ENCODE measurements around the gene ADAMTS10. TPM values are rescaled to one million over a fixed set of nuclear protein-coding genes. Genes with fewer than 3 reads are reported as not detected.

The ADAMTS10 gene
- total RNA-seq, 4 donors from 2014 or later, result 7.6 to 20.9 (median 14.7) TPM

GRCh38 chr19:8536282-8536681, 74.2 kb downstream of the ADAMTS10 start:
- Histone ChIP-seq H3K27ac (no peak overlapping the region), H3K9me3 (no peaks in the 10 kb centered on the region), H3K27me3 (no peaks in the 10 kb centered on the region), H3K36me3 (no peaks in the 10 kb centered on the region), H3K4me1 (no peaks in the 10 kb centered on the region), H3K4me3 (replicated peaks in 1 of 3) (no peak overlapping the region)
- intact Hi-C loops (cut with DNase I), result no loop called here
- TF ChIP-seq POLR2A (IDR thresholded peaks at IDR 0.05), result no peak
- TF ChIP-seq, protein P1, sequence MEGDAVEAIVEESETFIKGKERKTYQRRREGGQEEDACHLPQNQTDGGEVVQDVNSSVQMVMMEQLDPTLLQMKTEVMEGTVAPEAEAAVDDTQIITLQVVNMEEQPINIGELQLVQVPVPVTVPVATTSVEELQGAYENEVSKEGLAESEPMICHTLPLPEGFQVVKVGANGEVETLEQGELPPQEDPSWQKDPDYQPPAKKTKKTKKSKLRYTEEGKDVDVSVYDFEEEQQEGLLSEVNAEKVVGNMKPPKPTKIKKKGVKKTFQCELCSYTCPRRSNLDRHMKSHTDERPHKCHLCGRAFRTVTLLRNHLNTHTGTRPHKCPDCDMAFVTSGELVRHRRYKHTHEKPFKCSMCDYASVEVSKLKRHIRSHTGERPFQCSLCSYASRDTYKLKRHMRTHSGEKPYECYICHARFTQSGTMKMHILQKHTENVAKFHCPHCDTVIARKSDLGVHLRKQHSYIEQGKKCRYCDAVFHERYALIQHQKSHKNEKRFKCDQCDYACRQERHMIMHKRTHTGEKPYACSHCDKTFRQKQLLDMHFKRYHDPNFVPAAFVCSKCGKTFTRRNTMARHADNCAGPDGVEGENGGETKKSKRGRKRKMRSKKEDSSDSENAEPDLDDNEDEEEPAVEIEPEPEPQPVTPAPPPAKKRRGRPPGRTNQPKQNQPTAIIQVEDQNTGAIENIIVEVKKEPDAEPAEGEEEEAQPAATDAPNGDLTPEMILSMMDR (IDR thresholded peaks at IDR 0.05), result no peak
- 76 to 80% methylated on average over 17 to 22 of the region's 22 CpGs for WGBS, 2 donors
- no peak for DNase-seq

DNA sequence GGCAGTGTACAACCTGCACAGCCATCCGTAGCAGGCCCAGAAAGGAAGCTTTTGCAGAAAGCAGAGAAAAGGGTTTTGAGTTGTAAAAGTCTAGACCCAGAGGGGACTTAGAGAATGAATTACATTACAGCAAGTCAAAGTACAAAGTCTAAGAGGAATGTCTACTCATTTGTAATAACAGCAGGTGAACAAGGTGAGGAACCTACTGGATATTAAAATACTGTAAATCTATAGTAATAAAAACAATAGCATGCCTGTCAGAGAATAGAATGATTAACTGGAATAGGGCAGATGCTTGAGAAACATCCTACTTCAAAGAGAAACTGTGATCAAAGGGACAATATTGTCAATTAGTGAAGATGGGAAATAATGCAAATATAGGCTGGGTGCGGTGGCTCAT, 78.3 kb downstream of the ADAMTS10 start:
- Histone ChIP-seq H3K9me3 (no peaks in the 10 kb centered on the region), H3K4me3 (replicated peaks in 1 of 3) (no peak overlapping the region), H3K4me1 (peaks cover 0 to 19% of the 10 kb centered on the region in 2 donors), H3K27me3 (no peaks in the 10 kb centered on the region), H3K36me3 (no peaks in the 10 kb centered on the region), H3K27ac (no peak overlapping the region)
- no peak for DNase-seq
- WGBS, 2 donors, result 76 to 86% methylated on average over 2 of the region's 2 CpGs
- TF ChIP-seq, protein P1 (IDR thresholded peaks at IDR 0.05), result no peak
- TF ChIP-seq POLR2A (IDR thresholded peaks at IDR 0.05), result no peak
- intact Hi-C loops (cut with DNase I), result no loop called here

DNA sequence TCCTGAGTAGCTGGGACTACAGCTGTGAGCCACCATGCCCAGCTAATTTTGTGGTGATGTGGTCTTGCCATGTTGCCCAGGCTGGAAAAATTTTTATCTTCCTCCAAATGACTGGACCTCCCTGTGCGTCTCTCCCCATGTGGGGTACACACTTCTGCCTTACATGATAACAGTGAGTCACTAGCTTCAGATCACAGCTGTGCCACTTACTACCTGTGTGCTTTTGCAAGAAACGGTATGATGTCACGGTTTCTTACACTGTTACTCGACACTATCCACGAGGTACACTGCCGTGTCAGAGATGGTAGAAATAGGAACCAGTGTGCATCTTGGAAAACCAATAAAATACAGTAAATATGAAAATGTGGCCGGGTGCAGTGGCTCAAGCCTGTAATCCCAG, 79.0 kb downstream of the ADAMTS10 start:
- intact Hi-C loops (cut with DNase I), result no loop called here
- DNase-seq, result no peak
- no peaks in the 10 kb centered on the region for H3K9me3 ChIP-seq
- H3K36me3 ChIP-seq, result no peaks in the 10 kb centered on the region
- H3K4me1 ChIP-seq, result peaks cover 4 to 25% of the 10 kb centered on the region in 2 donors
- no peak overlapping the region for H3K4me3 ChIP-seq (replicated peaks in 1 of 3)
- WGBS, 2 donors, result 88 to 93% methylated on average over 7 of the region's 7 CpGs
- no peak overlapping the region for H3K27ac ChIP-seq
- TF ChIP-seq, protein P1 (IDR thresholded peaks at IDR 0.05), result no peak
- no peaks in the 10 kb centered on the region for H3K27me3 ChIP-seq

Other genes starting within 250 kb of the ADAMTS10 start
- 10 to 100 TPM; 19.9 to 99.8 (median 46.6) TPM for gene ANGPTL4, start 246.6 kb downstream of the ADAMTS10 start, total RNA-seq
- gene RAB11B, start 220.4 kb downstream of the ADAMTS10 start, total RNA-seq, result 100 to 1,000 TPM in 2 of 4 donors, 10 to 100 TPM in 2; 91.2 to 137 (median 113) TPM
- gene MARCHF2, start 197.4 kb downstream of the ADAMTS10 start, total RNA-seq, result 100 to 1,000 TPM; 168 to 245 (median 215) TPM
- 100 to 1,000 TPM in 2 of 4 donors, 10 to 100 TPM in 2; 79.3 to 138 (median 97.2) TPM for gene HNRNPM, start 165.7 kb downstream of the ADAMTS10 start, total RNA-seq
- 1 to 10 TPM in 1 of 4 donors, under 1 TPM in 2, not detected in 1; 0.58 to 2.0 (median 0.81) TPM for gene PRAM1, start 108.1 kb downstream of the ADAMTS10 start, total RNA-seq
- 10 to 100 TPM in 3 of 4 donors, 1 to 10 TPM in 1; 9.1 to 44.3 (median 34.4) TPM for gene ZNF414, start 96.5 kb downstream of the ADAMTS10 start, total RNA-seq
- 10 to 100 TPM in 1 of 4 donors, 1 to 10 TPM in 3; 5.1 to 21.5 (median 6.0) TPM for gene MYO1F, start 33.3 kb downstream of the ADAMTS10 start, total RNA-seq
- not detected for gene NFILZ, start 19.9 kb upstream of the ADAMTS10 start, total RNA-seq
- gene ACTL9, start 88.1 kb upstream of the ADAMTS10 start, total RNA-seq, result under 1 TPM in 2 of 4 donors, not detected in 2; 0.27 to 0.33 TPM
- not detected for gene OR2Z1, start 110.9 kb upstream of the ADAMTS10 start, total RNA-seq
- 10 to 100 TPM; 25.5 to 48.6 (median 36.3) TPM for gene ZNF558, start 221.6 kb upstream of the ADAMTS10 start, total RNA-seq
- gene MBD3L1, start 221.7 kb upstream of the ADAMTS10 start, total RNA-seq, result not detected